Left lung (tissue), 10 donors: Measurements from ENCODE around the gene BAAT. TPM values are rescaled to one million over a fixed set of nuclear protein-coding genes. Genes with fewer than 3 reads are reported as not detected.

Experiments
- ATAC-seq: fragments of 200-7000 bp; cut with Tn5 transposase; one replicate; pipeline ENCODE4 v1.9.1; 2020; ENCODE audit warnings: moderate library complexity
- DNase-seq, 4 donors: peaks; one replicate each; pipeline ENCODE4 v3.0.0-alpha.2; 2013 to 2020
- H3K27ac ChIP-seq, 2 donors: fragments of 200-600 bp; sonication (generic) in 1 of 2; one replicate each; pipeline versions ENCODE4 v1.5.0 to v1.8.0; 2020 to 2021
- H3K27me3 ChIP-seq, 2 donors: fragments of 200-600 bp; sonication (generic) in 1 of 2; one replicate each; pipeline versions ENCODE4 v1.5.0 to v1.8.0; 2020 to 2021
- H3K36me3 ChIP-seq, 2 donors: fragments of 200-600 bp; sonication (generic) in 1 of 2; one replicate each; pipeline versions ENCODE4 v1.5.0 to v1.8.0; 2020 to 2021
- H3K4me1 ChIP-seq, 2 donors: fragments of 200-600 bp; one replicate each; pipeline ENCODE4 v1.8.0; 2021
- H3K4me3 ChIP-seq, 2 donors: fragments of 200-600 bp; sonication (generic) in 1 of 2; one replicate each; pipeline versions ENCODE4 v1.5.0 to v1.8.0; 2020 to 2021; ENCODE audit warnings: mild to moderate bottlenecking in 1 of 2
- H3K9me3 ChIP-seq, 2 donors: fragments of 200-600 bp; sonication (generic) in 1 of 2; one replicate each; pipeline versions ENCODE4 v1.5.0 to v1.8.0; 2020 to 2021
- intact Hi-C, 2 donors: fragments of 100-400 bp; cut with DNase I; formaldehyde crosslinking; loops; one replicate each; pipeline versions ENCODE4 v1.11.2 to v1.14.2; 2022
- polyA plus RNA-seq, 6 donors: library from polyadenylated mRNA; unstranded; fragments of 120-200 nt; gene quantifications; one replicate each; pipeline ENCODE4 v1.2.1, GENCODE V29; 2013; ENCODE audit not compliant: insufficient read length in 6 of 6
- total RNA-seq, 2 donors: library from RNA; stranded (reverse); fragmentation: NEBNext Ultra II Directional; extraction: Animal tissue kit (Norgen Biotek cat#: 25700); gene quantifications; one replicate each; pipeline ENCODE4 v1.2.1, GENCODE V29; 2021
- TF ChIP-seq, protein P1 (sequence below), 2 donors: fragments of 200-600 bp; sonication (generic) in 1 of 2; IDR thresholded peaks; one replicate each; pipeline versions ENCODE4 v1.5.0 to v1.8.0; 2021; ENCODE audit warnings: antibody characterized with exemption in 2 of 2
- donor health status: DM: no; HTN: yes; CAD: no.
- donor health status: DM: no; HTN: no; CAD: no.

The BAAT gene
- total and polyA plus RNA-seq, 8 donors, result 0.28 to 18.6 (median 0.67) TPM

DNA sequence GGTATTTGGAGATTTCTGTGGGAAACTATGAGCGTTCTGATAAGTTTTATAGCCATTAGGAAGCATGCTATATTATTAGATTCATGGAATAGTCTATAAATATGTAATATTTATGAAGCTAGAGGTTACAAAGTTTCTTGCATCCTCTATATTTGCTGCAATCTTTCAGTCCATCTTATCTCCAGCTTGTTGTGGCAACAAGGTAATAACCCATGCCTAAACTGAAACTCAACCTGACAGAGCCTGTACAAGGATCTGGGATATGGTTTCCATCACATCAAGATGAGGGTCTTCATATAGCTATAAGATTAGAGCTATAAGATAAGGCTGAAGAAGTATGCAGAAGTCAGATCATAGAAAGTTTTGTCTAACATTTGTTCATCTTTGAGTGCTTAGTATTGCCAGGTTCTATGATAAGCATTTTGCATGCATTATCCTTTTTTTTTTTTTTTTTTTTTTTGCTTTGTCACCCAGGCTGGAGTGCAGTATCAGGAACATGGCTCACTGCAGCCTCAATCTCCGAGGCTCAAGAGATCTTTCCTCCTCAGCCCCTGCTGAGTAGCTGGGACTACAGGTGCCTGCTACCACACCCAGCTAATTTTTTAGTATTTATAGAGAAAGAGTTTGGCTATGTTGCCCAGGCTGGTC is 14.8 kb downstream of the BAAT start:
- intact Hi-C loops, result no loop called here
- no peaks in the 10 kb centered on the region for H3K9me3 ChIP-seq
- no peaks in the 10 kb centered on the region for H3K36me3 ChIP-seq
- no peak overlapping the region for H3K27ac ChIP-seq
- ATAC-seq, result no peak
- H3K4me3 ChIP-seq, result no peak overlapping the region
- H3K4me1 ChIP-seq, result no peaks in the 10 kb centered on the region
- DNase-seq, result no peak
- H3K27me3 ChIP-seq, result no peaks in the 10 kb centered on the region
- TF ChIP-seq, protein P1, sequence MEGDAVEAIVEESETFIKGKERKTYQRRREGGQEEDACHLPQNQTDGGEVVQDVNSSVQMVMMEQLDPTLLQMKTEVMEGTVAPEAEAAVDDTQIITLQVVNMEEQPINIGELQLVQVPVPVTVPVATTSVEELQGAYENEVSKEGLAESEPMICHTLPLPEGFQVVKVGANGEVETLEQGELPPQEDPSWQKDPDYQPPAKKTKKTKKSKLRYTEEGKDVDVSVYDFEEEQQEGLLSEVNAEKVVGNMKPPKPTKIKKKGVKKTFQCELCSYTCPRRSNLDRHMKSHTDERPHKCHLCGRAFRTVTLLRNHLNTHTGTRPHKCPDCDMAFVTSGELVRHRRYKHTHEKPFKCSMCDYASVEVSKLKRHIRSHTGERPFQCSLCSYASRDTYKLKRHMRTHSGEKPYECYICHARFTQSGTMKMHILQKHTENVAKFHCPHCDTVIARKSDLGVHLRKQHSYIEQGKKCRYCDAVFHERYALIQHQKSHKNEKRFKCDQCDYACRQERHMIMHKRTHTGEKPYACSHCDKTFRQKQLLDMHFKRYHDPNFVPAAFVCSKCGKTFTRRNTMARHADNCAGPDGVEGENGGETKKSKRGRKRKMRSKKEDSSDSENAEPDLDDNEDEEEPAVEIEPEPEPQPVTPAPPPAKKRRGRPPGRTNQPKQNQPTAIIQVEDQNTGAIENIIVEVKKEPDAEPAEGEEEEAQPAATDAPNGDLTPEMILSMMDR (IDR thresholded peaks at IDR 0.05), result no peak

DNA sequence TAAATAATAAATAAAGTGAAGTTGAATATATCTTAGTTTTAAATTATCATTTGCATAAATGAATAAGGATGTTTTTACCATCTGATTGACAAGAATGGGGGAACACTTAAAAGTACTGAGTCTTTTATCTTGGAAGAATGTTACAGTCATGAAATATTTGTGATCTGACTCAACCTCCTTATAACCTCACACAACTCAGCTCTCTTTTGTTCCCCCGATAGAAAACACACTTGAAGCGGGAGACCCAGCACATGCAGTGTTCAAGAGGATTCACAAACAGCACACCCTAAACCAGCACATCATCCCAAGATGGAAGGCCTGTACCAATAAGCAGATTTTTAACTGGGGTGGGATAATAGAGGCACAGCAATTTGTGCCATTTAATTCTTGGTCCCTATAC is 15.5 kb downstream of the BAAT start:
- no peak overlapping the region for H3K27ac ChIP-seq
- H3K4me3 ChIP-seq, result no peak overlapping the region
- H3K27me3 ChIP-seq, result no peaks in the 10 kb centered on the region
- no peaks in the 10 kb centered on the region for H3K4me1 ChIP-seq
- peak; percentile 57 for ATAC-seq
- no peak for DNase-seq
- TF ChIP-seq, protein P1 (IDR thresholded peaks at IDR 0.05), result no peak
- H3K36me3 ChIP-seq, result no peaks in the 10 kb centered on the region
- intact Hi-C loops, result no loop called here
- H3K9me3 ChIP-seq, result no peaks in the 10 kb centered on the region

DNA sequence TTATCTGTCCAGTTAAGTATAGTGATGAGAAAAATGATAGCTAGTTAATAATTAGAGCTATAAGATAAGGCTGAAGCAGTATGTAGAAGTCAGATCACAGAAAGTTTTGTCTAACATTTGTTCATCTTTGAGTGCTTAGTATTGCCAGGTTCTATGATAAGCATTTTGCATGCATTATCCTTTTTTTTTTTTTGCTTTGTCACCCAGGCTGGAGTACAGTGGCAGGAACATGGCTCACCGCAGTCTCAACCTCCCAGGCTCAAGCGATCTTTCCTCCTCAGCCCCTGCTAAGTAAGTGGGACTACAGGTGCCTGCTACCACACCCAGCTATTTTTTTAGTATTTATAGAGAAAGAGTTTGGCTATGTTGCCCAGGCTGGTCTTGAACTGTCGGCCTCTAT is 17.5 kb downstream of the BAAT start:
- intact Hi-C loops, result no loop called here
- ATAC-seq, result no peak
- no peak for DNase-seq
- Histone ChIP-seq H3K27me3 (no peaks in the 10 kb centered on the region), H3K9me3 (no peaks in the 10 kb centered on the region), H3K4me1 (no peaks in the 10 kb centered on the region), H3K4me3 (no peak overlapping the region), H3K36me3 (no peaks in the 10 kb centered on the region), H3K27ac (no peak overlapping the region)
- TF ChIP-seq, protein P1 (IDR thresholded peaks at IDR 0.05), result no peak

GRCh38 chr9:101366038-101366756 is 18.6 kb downstream of the BAAT start:
- DNase-seq (no peak), ATAC-seq (no peak)
- no peak overlapping the region for H3K27ac ChIP-seq
- H3K36me3 ChIP-seq, result no peaks in the 10 kb centered on the region
- no peak overlapping the region for H3K4me3 ChIP-seq
- TF ChIP-seq, protein P1 (IDR thresholded peaks at IDR 0.05), result no peak
- intact Hi-C loops, result no loop called here
- no peaks in the 10 kb centered on the region for H3K27me3 ChIP-seq
- no peaks in the 10 kb centered on the region for H3K9me3 ChIP-seq
- H3K4me1 ChIP-seq, result no peaks in the 10 kb centered on the region

- H3K27me3 ChIP-seq, result no peaks in the 10 kb centered on the region
- TF ChIP-seq, protein P1 (IDR thresholded peaks at IDR 0.05), result no peak
- H3K9me3 ChIP-seq, result no peaks in the 10 kb centered on the region
- no peak for ATAC-seq
- DNase-seq, result no peak
- no peak overlapping the region for H3K4me3 ChIP-seq
- intact Hi-C loops, result no loop called here
- H3K4me1 ChIP-seq, result no peaks in the 10 kb centered on the region
- H3K27ac ChIP-seq, result no peak overlapping the region
- H3K36me3 ChIP-seq, result no peaks in the 10 kb centered on the region
These were observed 19.6 kb downstream of the BAAT start for GRCh38 chr9:101365181-101365580.
